ENCODE data around the gene PTPRD. TPM values are rescaled to one million over a fixed set of nuclear protein-coding genes. Genes with fewer than 3 reads are reported as not detected.

The PTPRD gene
- total RNA-seq, 3 donors from 2014 or later, result 2.9 to 5.4 (median 3.6) TPM

DNA sequence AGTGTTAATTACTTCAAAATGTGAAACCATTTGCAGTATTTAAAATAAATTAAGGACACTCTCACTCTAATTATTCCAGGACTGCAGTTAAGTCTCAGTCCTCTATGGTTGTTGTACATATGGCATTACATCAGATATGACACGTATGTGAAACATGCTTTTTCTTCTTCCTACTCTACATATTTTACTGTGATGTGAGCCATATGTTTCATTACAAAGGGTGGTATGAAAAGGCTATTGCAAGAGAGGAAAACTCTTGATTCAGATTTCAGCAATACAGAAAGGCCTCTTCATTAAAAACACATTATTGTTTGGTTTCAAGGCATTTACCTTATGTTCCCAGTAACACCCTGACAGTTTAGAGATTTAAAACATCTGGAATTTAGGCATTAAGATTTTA is 1848.8 kb downstream of the PTPRD start:
- Histone ChIP-seq H3K27me3 (no peaks in the 10 kb centered on the region), H3K4me3 (no peak overlapping the region), H3K36me3 (no peaks in the 10 kb centered on the region), H3K4me1 (no peaks in the 10 kb centered on the region), H3K9me3 (no peaks in the 10 kb centered on the region), H3K27ac (no peak overlapping the region)
- intact Hi-C loops (cut with DNase I; ENCODE audit: low total_unique reads), result no loop called here
- no peak for DNase-seq (ENCODE audit: low spot score in 2 of 2)
- no peak for TF ChIP-seq POLR2A (IDR thresholded peaks at IDR 0.05)
- TF ChIP-seq POLR2AphosphoS5 (IDR thresholded peaks at IDR 0.05), result no peak

DNA sequence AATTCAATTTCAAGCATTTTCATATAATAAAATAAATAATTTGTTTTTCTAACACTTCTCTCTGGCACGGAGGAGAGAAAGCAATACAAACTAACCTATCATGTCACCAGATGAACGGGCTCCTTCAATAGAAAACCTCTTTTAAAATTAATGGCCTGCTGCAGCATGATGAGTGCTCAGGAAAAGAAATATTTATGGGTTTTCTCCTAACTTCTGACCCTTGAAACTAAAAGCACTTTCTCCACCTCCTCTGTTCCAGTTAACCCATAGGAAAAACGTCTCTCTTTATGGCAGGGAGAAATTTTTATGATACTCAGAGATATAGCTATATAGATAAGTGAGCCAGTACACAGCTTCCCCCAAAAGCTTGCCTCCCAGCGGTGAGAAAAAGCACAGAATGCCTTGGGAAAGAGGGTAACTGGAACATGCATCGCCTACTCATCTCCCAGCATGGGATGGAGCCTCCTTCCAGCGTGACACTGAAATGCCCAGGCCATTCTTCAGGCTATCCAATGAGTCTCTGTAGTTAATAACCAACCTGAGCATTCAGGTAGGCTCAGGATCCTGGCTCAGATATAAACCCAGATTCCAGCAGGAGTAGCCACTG is 1850.2 kb downstream of the PTPRD start:
- Histone ChIP-seq H3K4me1 (no peaks in the 10 kb centered on the region), H3K36me3 (no peaks in the 10 kb centered on the region), H3K27ac (no peak overlapping the region), H3K9me3 (no peaks in the 10 kb centered on the region), H3K4me3 (no peak overlapping the region), H3K27me3 (no peaks in the 10 kb centered on the region)
- intact Hi-C loops (cut with DNase I; ENCODE audit: low total_unique reads), result no loop called here
- DNase-seq (ENCODE audit: low spot score in 2 of 2), result no peak
- TF ChIP-seq POLR2AphosphoS5 (IDR thresholded peaks at IDR 0.05), result no peak
- TF ChIP-seq, protein P1, sequence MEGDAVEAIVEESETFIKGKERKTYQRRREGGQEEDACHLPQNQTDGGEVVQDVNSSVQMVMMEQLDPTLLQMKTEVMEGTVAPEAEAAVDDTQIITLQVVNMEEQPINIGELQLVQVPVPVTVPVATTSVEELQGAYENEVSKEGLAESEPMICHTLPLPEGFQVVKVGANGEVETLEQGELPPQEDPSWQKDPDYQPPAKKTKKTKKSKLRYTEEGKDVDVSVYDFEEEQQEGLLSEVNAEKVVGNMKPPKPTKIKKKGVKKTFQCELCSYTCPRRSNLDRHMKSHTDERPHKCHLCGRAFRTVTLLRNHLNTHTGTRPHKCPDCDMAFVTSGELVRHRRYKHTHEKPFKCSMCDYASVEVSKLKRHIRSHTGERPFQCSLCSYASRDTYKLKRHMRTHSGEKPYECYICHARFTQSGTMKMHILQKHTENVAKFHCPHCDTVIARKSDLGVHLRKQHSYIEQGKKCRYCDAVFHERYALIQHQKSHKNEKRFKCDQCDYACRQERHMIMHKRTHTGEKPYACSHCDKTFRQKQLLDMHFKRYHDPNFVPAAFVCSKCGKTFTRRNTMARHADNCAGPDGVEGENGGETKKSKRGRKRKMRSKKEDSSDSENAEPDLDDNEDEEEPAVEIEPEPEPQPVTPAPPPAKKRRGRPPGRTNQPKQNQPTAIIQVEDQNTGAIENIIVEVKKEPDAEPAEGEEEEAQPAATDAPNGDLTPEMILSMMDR (IDR thresholded peaks at IDR 0.05), result no peak
- no peak for TF ChIP-seq POLR2A (IDR thresholded peaks at IDR 0.05)

- TF ChIP-seq, protein P1 (IDR thresholded peaks at IDR 0.05), result no peak
- TF ChIP-seq POLR2AphosphoS5 (IDR thresholded peaks at IDR 0.05) (no peak), POLR2A (IDR thresholded peaks at IDR 0.05) (no peak)
- Histone ChIP-seq H3K27ac (no peak overlapping the region), H3K4me3 (no peak overlapping the region), H3K36me3 (no peaks in the 10 kb centered on the region), H3K27me3 (no peaks in the 10 kb centered on the region), H3K4me1 (no peaks in the 10 kb centered on the region), H3K9me3 (no peaks in the 10 kb centered on the region)
- DNase-seq (ENCODE audit: low spot score in 2 of 2), result no peak
- intact Hi-C loops (cut with DNase I; ENCODE audit: low total_unique reads), result no loop called here
Measured at GRCh38 chr9:8760000-8760767, 1852.6 kb downstream of the PTPRD start.

GRCh38 chr9:8757881-8758280 is 1854.9 kb downstream of the PTPRD start:
- no peak for DNase-seq (ENCODE audit: low spot score in 2 of 2)
- intact Hi-C loops (cut with DNase I; ENCODE audit: low total_unique reads), result no loop called here

DNA sequence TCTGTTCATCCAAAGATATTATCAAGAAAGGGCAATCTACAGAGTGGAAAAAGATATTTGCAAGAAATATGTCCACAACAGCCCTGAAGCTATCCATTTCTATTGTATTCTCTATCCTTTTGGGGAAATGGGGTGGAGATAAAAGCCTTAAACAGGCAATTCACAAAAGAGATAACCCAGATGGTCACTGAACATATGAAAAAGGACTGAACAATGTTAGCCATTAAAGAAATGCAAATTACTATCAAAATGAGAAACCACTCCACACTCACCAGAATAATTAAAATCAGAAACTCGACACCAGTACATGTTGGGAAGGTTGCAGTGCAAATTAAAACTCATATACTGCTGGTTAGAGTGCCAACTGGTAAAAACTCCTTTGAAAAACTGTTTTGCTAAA is 1858.1 kb downstream of the PTPRD start:
- Histone ChIP-seq H3K4me1 (no peaks in the 10 kb centered on the region), H3K27me3 (no peaks in the 10 kb centered on the region), H3K27ac (no peak overlapping the region), H3K9me3 (no peaks in the 10 kb centered on the region), H3K4me3 (no peak overlapping the region), H3K36me3 (no peaks in the 10 kb centered on the region)
- intact Hi-C loops (cut with DNase I; ENCODE audit: low total_unique reads), result no loop called here
- no peak for DNase-seq (ENCODE audit: low spot score in 2 of 2)
- TF ChIP-seq POLR2A (IDR thresholded peaks at IDR 0.05), result no peak
- TF ChIP-seq POLR2AphosphoS5 (IDR thresholded peaks at IDR 0.05), result no peak
- TF ChIP-seq, protein P1 (IDR thresholded peaks at IDR 0.05), result no peak

More at GRCh38 chr9:8757881-8758280, 1854.9 kb downstream of the PTPRD start:
- TF ChIP-seq POLR2A (IDR thresholded peaks at IDR 0.05), result no peak
- TF ChIP-seq, protein P1 (IDR thresholded peaks at IDR 0.05), result no peak
- no peak for TF ChIP-seq POLR2AphosphoS5 (IDR thresholded peaks at IDR 0.05)
- H3K27ac ChIP-seq, result no peak overlapping the region
- no peaks in the 10 kb centered on the region for H3K27me3 ChIP-seq
- H3K9me3 ChIP-seq, result no peaks in the 10 kb centered on the region
- H3K36me3 ChIP-seq, result no peaks in the 10 kb centered on the region
- no peaks in the 10 kb centered on the region for H3K4me1 ChIP-seq
- H3K4me3 ChIP-seq, result no peak overlapping the region
